Caco-2 (cell line): Measurements from ENCODE around the gene VTI1A. TPM values are rescaled to one million over a fixed set of nuclear protein-coding genes. Genes with fewer than 3 reads are reported as not detected.

Experiments
- BruUV-seq: library from RNA; stranded (reverse); fragments of 400-500 nt; replicated peaks from 2 replicates; lab custom pipeline; 2021; lab: Mats Ljungman, UMichigan
- CTCF ChIA-PET: fragments of 300-600 bp; sonication (Branson Sonifier 250); formaldehyde crosslinking; loops from one replicate; lab custom pipeline; 2022; ENCODE audit warnings: antibody characterized with exemption; lab: Charles Lee
- POLR2A ChIA-PET: fragments of 300-600 bp; sonication (Branson Sonifier 250); formaldehyde crosslinking; loops from one replicate; lab custom pipeline; 2022; ENCODE audit warnings: antibody characterized with exemption; lab: Charles Lee
- DNase-seq, 2 experiments: peaks; one replicate each; pipeline versions ENCODE4 v3.0.0 to v3.0.0-alpha.2; 2020 to 2022
- H3K27me3 ChIP-seq: replicated peaks from 2 replicates; pipeline ENCODE4 v1.6.0; 2011; ENCODE audit warnings: low read length; ENCODE audit not compliant: control insufficient read depth, insufficient read depth
- H3K36me3 ChIP-seq: 2 replicates; pipeline ENCODE4 v1.5.1; 2011; ENCODE audit warnings: low read length; ENCODE audit not compliant: control insufficient read depth, insufficient read depth
- H3K4me1 ChIP-seq: fragments of 250-450 bp; sonication (Bioruptor Pico); 2 replicates; pipeline ENCODE4 v1.5.1; 2020; ENCODE audit warnings: mild to moderate bottlenecking
- H3K4me3 ChIP-seq: 2 replicates; pipeline ENCODE4 v1.5.1; 2011; ENCODE audit warnings: low read depth, mild to moderate bottlenecking, control low read depth, low read length
- H3K9me3 ChIP-seq: fragments of 250-450 bp; sonication (Bioruptor Pico); 2 replicates; pipeline ENCODE4 v1.5.1; 2020; ENCODE audit warnings: mild to moderate bottlenecking, moderate library complexity
- H3K27ac Mint-ChIP-seq: one replicate; pipeline ENCODE4 v1.8.0; 2022; ENCODE audit warnings: mixed read lengths; ENCODE audit not compliant: unreplicated experiment
- H3K27me3 Mint-ChIP-seq: one replicate; pipeline ENCODE4 v1.8.0; 2022; ENCODE audit warnings: mixed read lengths; ENCODE audit not compliant: insufficient read depth, unreplicated experiment
- H3K36me3 Mint-ChIP-seq: one replicate; pipeline ENCODE4 v1.8.0; 2022; ENCODE audit warnings: mild to moderate bottlenecking, mixed read lengths; ENCODE audit not compliant: insufficient read depth, unreplicated experiment
- H3K4me1 Mint-ChIP-seq: one replicate; pipeline ENCODE4 v1.8.0; 2022; ENCODE audit warnings: low read depth, mixed read lengths; ENCODE audit not compliant: unreplicated experiment
- H3K4me3 Mint-ChIP-seq: one replicate; pipeline ENCODE4 v1.8.0; 2022; ENCODE audit warnings: mild to moderate bottlenecking, moderate library complexity, mixed read lengths; ENCODE audit not compliant: unreplicated experiment
- H3K9me3 Mint-ChIP-seq: one replicate; pipeline ENCODE4 v1.8.0; 2022; ENCODE audit warnings: mixed read lengths; ENCODE audit not compliant: unreplicated experiment
- intact Hi-C: fragments of 100-400 bp; cut with micrococcal nuclease; formaldehyde crosslinking; loops from one replicate; pipeline ENCODE4 v1.10.0; 2022; ENCODE audit not compliant: unreplicated experiment
- total RNA-seq: library from RNA; stranded (reverse); gene quantifications from 2 replicates; pipeline ENCODE4 v1.2.3, GENCODE V29; 2022
- TF ChIP-seq, protein P1 (sequence below), 2 experiments: fragments of 200-600 bp in 1 of 2; IDR thresholded peaks; 1 replicate in 1 of 2; 2 replicates in 1 of 2; pipeline versions ENCODE4 v1.5.1 to v1.8.0; 2011 to 2022; ENCODE audit warnings: antibody characterized with exemption in 1 of 2, control low read depth in 1 of 2, inconsistent platforms in 1 of 2, low read depth in 1 of 2, low read length in 1 of 2, mild to moderate bottlenecking in 1 of 2, moderate library complexity in 1 of 2; ENCODE audit not compliant: insufficient read depth in 1 of 2, severe bottlenecking in 1 of 2, unreplicated experiment in 1 of 2

VTI1A gene
- total RNA-seq, 1 experiment from 2014 or later: 45.6 TPM

DNA sequence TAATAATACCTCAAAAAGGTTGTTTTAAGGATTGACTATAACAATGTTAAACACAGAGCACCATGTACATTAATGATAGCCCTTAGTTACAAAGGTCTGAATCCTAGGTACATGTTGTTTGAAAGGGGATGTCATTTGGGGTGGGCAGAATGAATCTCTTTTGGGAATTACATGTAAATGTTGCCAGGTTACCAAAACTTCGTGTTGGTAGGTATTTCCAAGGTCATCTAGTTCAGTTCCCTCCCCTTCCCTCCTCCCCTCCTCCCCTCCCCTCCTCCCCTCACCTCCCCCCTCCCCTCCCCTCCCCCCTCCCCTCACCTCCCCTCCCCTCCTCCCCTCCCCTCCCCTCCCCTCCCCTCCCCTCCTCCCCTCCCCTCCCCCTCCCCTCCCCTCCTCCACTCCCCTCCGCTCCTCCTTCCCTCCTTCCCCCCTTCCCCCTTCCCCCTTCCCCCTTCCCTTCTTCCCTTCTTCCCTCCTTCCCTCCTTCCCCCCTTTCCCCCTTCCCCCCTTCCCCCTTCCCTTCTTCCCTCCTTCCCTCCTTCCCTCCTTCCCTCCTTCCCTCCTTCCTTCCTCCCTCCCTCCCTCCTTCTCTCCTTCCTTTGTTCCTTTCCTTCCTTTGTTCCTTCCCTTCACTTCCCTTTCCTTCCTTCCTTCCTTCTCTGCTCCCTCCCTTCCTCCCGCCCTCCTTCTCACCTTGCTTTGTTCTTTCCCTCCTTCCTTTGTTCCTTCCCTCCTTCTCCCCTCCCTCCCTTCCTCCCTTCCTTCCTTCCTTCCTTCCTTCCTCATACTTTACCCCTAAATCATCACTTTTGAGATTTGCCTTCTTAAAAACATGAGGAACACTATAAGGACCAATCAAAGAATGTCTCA lies 8.1 kb downstream of the VTI1A start:
- Histone ChIP-seq H3K27me3 (no peaks in the 10 kb centered on the region), H3K36me3 (no peaks in the 10 kb centered on the region), H3K4me3 (no peak overlapping the region), H3K9me3 (0 out of 2 replicates have a peak, but pooled peaks cover 4% of the 10 kb centered on the region), H3K4me1 (0 out of 2 replicates have a peak, but pooled peaks cover 5% of the 10 kb centered on the region)
- BruUV-seq: no TSS peak
- intact Hi-C loops: no loop called here
- H3K27ac Mint-ChIP-seq: no peak overlapping the region
- no peaks in the 10 kb centered on the region for H3K4me1 Mint-ChIP-seq
- TF ChIP-seq, protein P1, sequence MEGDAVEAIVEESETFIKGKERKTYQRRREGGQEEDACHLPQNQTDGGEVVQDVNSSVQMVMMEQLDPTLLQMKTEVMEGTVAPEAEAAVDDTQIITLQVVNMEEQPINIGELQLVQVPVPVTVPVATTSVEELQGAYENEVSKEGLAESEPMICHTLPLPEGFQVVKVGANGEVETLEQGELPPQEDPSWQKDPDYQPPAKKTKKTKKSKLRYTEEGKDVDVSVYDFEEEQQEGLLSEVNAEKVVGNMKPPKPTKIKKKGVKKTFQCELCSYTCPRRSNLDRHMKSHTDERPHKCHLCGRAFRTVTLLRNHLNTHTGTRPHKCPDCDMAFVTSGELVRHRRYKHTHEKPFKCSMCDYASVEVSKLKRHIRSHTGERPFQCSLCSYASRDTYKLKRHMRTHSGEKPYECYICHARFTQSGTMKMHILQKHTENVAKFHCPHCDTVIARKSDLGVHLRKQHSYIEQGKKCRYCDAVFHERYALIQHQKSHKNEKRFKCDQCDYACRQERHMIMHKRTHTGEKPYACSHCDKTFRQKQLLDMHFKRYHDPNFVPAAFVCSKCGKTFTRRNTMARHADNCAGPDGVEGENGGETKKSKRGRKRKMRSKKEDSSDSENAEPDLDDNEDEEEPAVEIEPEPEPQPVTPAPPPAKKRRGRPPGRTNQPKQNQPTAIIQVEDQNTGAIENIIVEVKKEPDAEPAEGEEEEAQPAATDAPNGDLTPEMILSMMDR (IDR thresholded peaks at IDR 0.05; ENCODE audit: insufficient read depth in 1 of 2, low read depth in 1 of 2, low read length in 1 of 2, severe bottlenecking in 1 of 2, unreplicated experiment in 1 of 2): no peak
- H3K36me3 Mint-ChIP-seq: peaks cover 4% of the 10 kb centered on the region
- no peaks in the 10 kb centered on the region for H3K9me3 Mint-ChIP-seq
- no peak overlapping the region for H3K4me3 Mint-ChIP-seq
- H3K27me3 Mint-ChIP-seq: no peaks in the 10 kb centered on the region
- POLR2A ChIA-PET: no interaction called here
- CTCF ChIA-PET: interaction anchor here (0.6 kb wide), 1 partner anchor 1469 kb away, joined by 8 read pairs; no protein-coding TSS in a partner anchor
- DNase-seq: no peak

DNA sequence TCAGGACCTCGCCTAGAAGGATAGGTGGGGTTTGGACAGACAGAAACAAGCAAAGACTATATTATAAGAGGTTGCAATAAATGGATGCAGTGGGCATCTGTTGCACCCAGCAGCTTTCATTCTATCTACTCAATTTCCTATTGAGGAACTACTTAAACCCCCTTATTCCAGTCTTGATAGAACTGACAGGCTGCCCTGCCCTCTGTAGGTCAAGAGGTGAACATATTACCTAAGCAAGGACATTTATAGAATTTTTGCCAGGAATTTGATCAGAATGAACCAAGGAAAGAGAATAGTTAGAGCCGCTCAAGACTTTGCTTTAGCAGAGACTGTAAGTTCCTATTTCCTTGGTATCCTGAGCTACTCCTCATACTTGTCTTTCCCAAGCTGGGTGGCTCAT lies 9.5 kb downstream of the VTI1A start:
- no TSS peak for BruUV-seq
- DNase-seq: peak in 1 of 2 experiments; percentile 15
- Histone ChIP-seq H3K4me3 (no peak overlapping the region), H3K4me1 (0 out of 2 replicates have a peak, but pooled peaks cover 5% of the 10 kb centered on the region), H3K9me3 (0 out of 2 replicates have a peak, but pooled peaks cover 4% of the 10 kb centered on the region), H3K27me3 (no peaks in the 10 kb centered on the region), H3K36me3 (no peaks in the 10 kb centered on the region)
- Mint-ChIP-seq H3K9me3 (no peaks in the 10 kb centered on the region), H3K4me1 (no peaks in the 10 kb centered on the region), H3K27ac (no peak overlapping the region), H3K27me3 (no peaks in the 10 kb centered on the region), H3K4me3 (no peak overlapping the region), H3K36me3 (no peaks in the 10 kb centered on the region)
- intact Hi-C loops: no loop called here
- TF ChIP-seq, protein P1 (IDR thresholded peaks at IDR 0.05; ENCODE audit: insufficient read depth in 1 of 2, low read depth in 1 of 2, low read length in 1 of 2, severe bottlenecking in 1 of 2, unreplicated experiment in 1 of 2): peak; percentile 43 to 44
- POLR2A ChIA-PET: no interaction called here
- CTCF ChIA-PET: no interaction called here

DNA sequence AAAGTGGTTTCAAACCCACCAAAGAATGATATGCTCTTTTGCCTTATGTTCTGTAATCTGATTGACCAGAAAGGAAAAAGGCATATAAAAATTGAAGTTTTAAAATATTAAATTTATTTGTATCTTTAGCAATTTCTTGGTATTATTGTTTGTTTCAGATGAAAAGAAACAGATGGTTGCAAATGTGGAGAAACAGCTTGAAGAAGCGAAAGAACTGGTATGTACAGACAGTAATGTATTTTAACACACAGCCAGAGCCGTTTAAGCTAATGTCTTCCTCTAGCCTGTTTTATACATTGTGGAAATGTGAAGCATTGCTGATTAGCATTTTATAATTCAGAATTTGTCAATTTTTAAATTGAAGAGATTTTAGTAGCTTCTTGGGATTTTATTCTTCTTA lies 13.4 kb downstream of the VTI1A start:
- Mint-ChIP-seq H3K9me3 (no peaks in the 10 kb centered on the region), H3K4me1 (no peaks in the 10 kb centered on the region), H3K27me3 (no peaks in the 10 kb centered on the region), H3K27ac (no peak overlapping the region), H3K4me3 (no peak overlapping the region), H3K36me3 (peaks cover 20% of the 10 kb centered on the region)
- Histone ChIP-seq H3K4me1 (no peaks in the 10 kb centered on the region), H3K36me3 (no peaks in the 10 kb centered on the region), H3K27me3 (no peaks in the 10 kb centered on the region), H3K9me3 (no peaks in the 10 kb centered on the region), H3K4me3 (no peak overlapping the region)
- no TSS peak for BruUV-seq
- POLR2A ChIA-PET: interaction anchor here (0.5 kb wide), 1 partner anchor 13 kb away, joined by 3 read pairs; the partner anchor contains the start of genes VTI1A and ZDHHC6
- CTCF ChIA-PET: interaction anchor here (0.8 kb wide), 1 partner anchor 13 kb away, joined by 3 read pairs; the partner anchor contains the start of genes VTI1A and ZDHHC6
- intact Hi-C loops: no loop called here
- TF ChIP-seq, protein P1 (IDR thresholded peaks at IDR 0.05; ENCODE audit: insufficient read depth in 1 of 2, low read depth in 1 of 2, low read length in 1 of 2, severe bottlenecking in 1 of 2, unreplicated experiment in 1 of 2): no peak
- no peak for DNase-seq
